Jurkat, Clone E6-1 (cell line): ENCODE measurements around the gene LRP3.
"Not testable (repeated sequence)": the region's sequence is repeated elsewhere in the genome, so short reads cannot be mapped to it uniquely, and the experiment has no call there.

Experiments
- DNase-seq: peaks from one replicate; pipeline ENCODE4 v3.0.0-alpha.2; 2011; ENCODE audit warnings: low read depth, low spot score
- H3K4me3 ChIP-seq: 2 replicates; pipeline ENCODE4 v1.5.1; 2011; ENCODE audit warnings: mild to moderate bottlenecking, low read length, control low read depth, moderate library complexity

LRP3 gene

GRCh38 chr19:33175156-33175782 lies 18.9 kb upstream of the LRP3 start:
- no peak for DNase-seq
- H3K4me3 ChIP-seq: no peak overlapping the region

GRCh38 chr19:33175886-33176669 lies 18.1 kb upstream of the LRP3 start:
- peak overlapping the region; percentile 83 for H3K4me3 ChIP-seq
- no peak for DNase-seq

- peak; percentile 95 for DNase-seq
Measured at GRCh38 chr19:33176670-33177416, 17.3 kb upstream of the LRP3 start.

GRCh38 chr19:33177417-33177979 lies 16.6 kb upstream of the LRP3 start:
- H3K4me3 ChIP-seq: peak overlapping the region; percentile 83
- DNase-seq: no peak

More at GRCh38 chr19:33176670-33177416, 17.3 kb upstream of the LRP3 start:
- H3K4me3 ChIP-seq: peak overlapping the region; percentile 83

GRCh38 chr19:33186431-33187182 lies 7.5 kb upstream of the LRP3 start:
- DNase-seq: no peak
- H3K4me3 ChIP-seq: no peak overlapping the region

- no peak overlapping the region for H3K4me3 ChIP-seq
- no peak for DNase-seq
Measured at GRCh38 chr19:33187183-33187540, 7.0 kb upstream of the LRP3 start.

- no peak for DNase-seq
Measured at GRCh38 chr19:33189453-33189852, 4.7 kb upstream of the LRP3 start.

GRCh38 chr19:33191092-33191491 lies 3.0 kb upstream of the LRP3 start:
- DNase-seq, H3K4me3 ChIP-seq: not testable (repeated sequence)

More at GRCh38 chr19:33189453-33189852, 4.7 kb upstream of the LRP3 start:
- H3K4me3 ChIP-seq: no peak overlapping the region

GRCh38 chr19:33191501-33191900 lies 2.6 kb upstream of the LRP3 start:
- DNase-seq: no peak
- H3K4me3 ChIP-seq: no peak overlapping the region

- DNase-seq: no peak
- no peak overlapping the region for H3K4me3 ChIP-seq
Measured at GRCh38 chr19:33192010-33192409, 2.1 kb upstream of the LRP3 start.

GRCh38 chr19:33193269-33193864 lies 763 bp upstream of the LRP3 start:
- no peak for DNase-seq
- no peak overlapping the region for H3K4me3 ChIP-seq

GRCh38 chr19:33194532-33194885 lies 379 bp downstream of the LRP3 start:
- DNase-seq: no peak
- no peak overlapping the region for H3K4me3 ChIP-seq

- H3K4me3 ChIP-seq: no peak overlapping the region
- no peak for DNase-seq
Measured at GRCh38 chr19:33194886-33195644, 935 bp downstream of the LRP3 start.

GRCh38 chr19:33195645-33196347 lies 1.7 kb downstream of the LRP3 start:
- no peak overlapping the region for H3K4me3 ChIP-seq

GRCh38 chr19:33196446-33197193 lies 2.5 kb downstream of the LRP3 start:
- H3K4me3 ChIP-seq: no peak overlapping the region
- DNase-seq: no peak

More at GRCh38 chr19:33195645-33196347, 1.7 kb downstream of the LRP3 start:
- DNase-seq: no peak

- H3K4me3 ChIP-seq: no peak overlapping the region
- no peak for DNase-seq
Measured at GRCh38 chr19:33197591-33198000, 3.5 kb downstream of the LRP3 start.

- DNase-seq: no peak
Measured at GRCh38 chr19:33198169-33198568, 4.0 kb downstream of the LRP3 start.

More at GRCh38 chr19:33198169-33198568, 4.0 kb downstream of the LRP3 start:
- H3K4me3 ChIP-seq: no peak overlapping the region
